HG03469 (cell line): Measurements from ENCODE around the gene CHID1.

ENCODE experiments used
- ATAC-seq: cut with Tn5 transposase; IDR thresholded peaks from one replicate; pipeline ENCODE4 v1.9.1; 2021; ENCODE audit warnings: mild to moderate bottlenecking, moderate library complexity, moderate number of reproducible peaks; ENCODE audit not compliant: unreplicated experiment

Gene CHID1

GRCh38 chr11:827146-827896 lies 83.3 kb downstream of the CHID1 start:
- ATAC-seq: no peak

- no peak for ATAC-seq
Measured at GRCh38 chr11:826836-827145, 83.8 kb downstream of the CHID1 start.

- no peak for ATAC-seq
Measured at GRCh38 chr11:826227-826621, 84.4 kb downstream of the CHID1 start.

- no peak for ATAC-seq
Measured at GRCh38 chr11:825366-826226, 85.0 kb downstream of the CHID1 start.

- ATAC-seq: no peak
Measured at GRCh38 chr11:824942-825341, 85.7 kb downstream of the CHID1 start.

GRCh38 chr11:824292-824880 lies 86.2 kb downstream of the CHID1 start:
- ATAC-seq: no peak

- no peak for ATAC-seq
Measured at GRCh38 chr11:823441-824291, 86.9 kb downstream of the CHID1 start.

GRCh38 chr11:821512-822371 lies 88.9 kb downstream of the CHID1 start:
- no peak for ATAC-seq

- no peak for ATAC-seq
Measured at GRCh38 chr11:820655-821511, 89.7 kb downstream of the CHID1 start.

GRCh38 chr11:819943-820649 lies 90.5 kb downstream of the CHID1 start:
- no peak for ATAC-seq

GRCh38 chr11:819129-819931 lies 91.3 kb downstream of the CHID1 start:
- no peak for ATAC-seq

- no peak for ATAC-seq
Measured at GRCh38 chr11:818396-819128, 92.0 kb downstream of the CHID1 start, which contains the start of gene PNPLA2. TSS of gene PNPLA2 (plus strand) at chr11:818914. CDS start at chr11:819719, 805 bp downstream.
